Body of pancreas (tissue), 4 donors: ENCODE measurements around the gene PFKM.

ENCODE experiments used
- POLR2A ChIP-seq, 3 donors: fragments of 450-650 bp; IDR thresholded peaks; one replicate each; pipeline ENCODE4 v1.6.1; 2016; ENCODE audit warnings: antibody characterized with exemption in 3 of 3, mild to moderate bottlenecking in 2 of 3
- TF ChIP-seq, protein P1 (sequence below), 7 experiments: fragments of 450-650 bp in 4 of 7; fragments of 200-600 bp in 3 of 7; sonication (generic) in 3 of 7; IDR thresholded peaks; one replicate each; pipeline ENCODE4 v1.5.1; 2016 to 2019; ENCODE audit warnings: antibody characterized with exemption in 7 of 7

DNA sequence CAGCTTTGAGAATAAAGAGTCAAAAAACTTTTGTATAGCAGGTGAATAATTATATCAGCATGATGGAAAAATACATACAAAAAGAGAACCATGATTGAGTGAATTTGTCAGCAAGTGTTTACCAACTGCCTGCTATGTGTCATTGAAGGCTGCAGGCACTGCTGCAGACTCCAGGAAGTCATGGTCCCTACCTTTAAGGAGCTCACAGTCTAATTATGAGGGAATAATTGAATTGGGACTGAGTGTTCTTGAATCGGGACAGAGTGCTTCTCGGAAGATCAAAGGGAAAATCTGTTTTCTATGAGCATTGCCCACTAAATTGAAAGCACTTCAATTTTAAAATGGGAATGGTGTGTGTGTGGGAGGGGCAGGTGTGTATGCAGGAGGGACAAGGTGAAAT is 74.5 kb downstream of the PFKM start:
- TF ChIP-seq, protein P1, sequence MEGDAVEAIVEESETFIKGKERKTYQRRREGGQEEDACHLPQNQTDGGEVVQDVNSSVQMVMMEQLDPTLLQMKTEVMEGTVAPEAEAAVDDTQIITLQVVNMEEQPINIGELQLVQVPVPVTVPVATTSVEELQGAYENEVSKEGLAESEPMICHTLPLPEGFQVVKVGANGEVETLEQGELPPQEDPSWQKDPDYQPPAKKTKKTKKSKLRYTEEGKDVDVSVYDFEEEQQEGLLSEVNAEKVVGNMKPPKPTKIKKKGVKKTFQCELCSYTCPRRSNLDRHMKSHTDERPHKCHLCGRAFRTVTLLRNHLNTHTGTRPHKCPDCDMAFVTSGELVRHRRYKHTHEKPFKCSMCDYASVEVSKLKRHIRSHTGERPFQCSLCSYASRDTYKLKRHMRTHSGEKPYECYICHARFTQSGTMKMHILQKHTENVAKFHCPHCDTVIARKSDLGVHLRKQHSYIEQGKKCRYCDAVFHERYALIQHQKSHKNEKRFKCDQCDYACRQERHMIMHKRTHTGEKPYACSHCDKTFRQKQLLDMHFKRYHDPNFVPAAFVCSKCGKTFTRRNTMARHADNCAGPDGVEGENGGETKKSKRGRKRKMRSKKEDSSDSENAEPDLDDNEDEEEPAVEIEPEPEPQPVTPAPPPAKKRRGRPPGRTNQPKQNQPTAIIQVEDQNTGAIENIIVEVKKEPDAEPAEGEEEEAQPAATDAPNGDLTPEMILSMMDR (IDR thresholded peaks at IDR 0.05) = no peak
- no peak for TF ChIP-seq POLR2A (IDR thresholded peaks at IDR 0.05)
